GM21737 (cell line): ENCODE results near the gene PPTC7.
"Not testable (repeated sequence)": the region's sequence is repeated elsewhere in the genome, so short reads cannot be mapped to it uniquely, and the experiment has no call there.

ENCODE experiments used
- ATAC-seq: cut with Tn5 transposase; IDR thresholded peaks from one replicate; pipeline ENCODE4 v1.9.1; 2021; ENCODE audit warnings: mild to moderate bottlenecking, moderate library complexity; ENCODE audit not compliant: unreplicated experiment

PPTC7 gene

GRCh38 chr12:110583137-110584059 is at the start of gene PPTC7:
Gene PPTC7, minus strand, starts transcription at chr12:110583318. Its CDS starts 287 bp downstream, at chr12:110583031.
- ATAC-seq: peak; percentile 88

- no peak for ATAC-seq
Measured at GRCh38 chr12:110627500-110628195, 44.5 kb upstream of the PPTC7 start.

GRCh38 chr12:110622582-110622981 is 39.5 kb upstream of the PPTC7 start:
- no peak for ATAC-seq

GRCh38 chr12:110619534-110619953 is 36.4 kb upstream of the PPTC7 start:
- no peak for ATAC-seq

- ATAC-seq: no peak
Measured at GRCh38 chr12:110616471-110617115, 33.5 kb upstream of the PPTC7 start.

- ATAC-seq: no peak
Measured at GRCh38 chr12:110615171-110615570, 32.1 kb upstream of the PPTC7 start.

GRCh38 chr12:110613771-110614684 is 30.9 kb upstream of the PPTC7 start, which contains the start of gene TCTN1:
Gene TCTN1, plus strand, starts transcription at chr12:110614129. Its CDS starts 54 bp downstream, at chr12:110614183.
- ATAC-seq: peak; percentile 88

GRCh38 chr12:110613071-110613770 is 30.1 kb upstream of the PPTC7 start:
- no peak for ATAC-seq

GRCh38 chr12:110606253-110606611 is 23.1 kb upstream of the PPTC7 start:
- ATAC-seq: no peak

GRCh38 chr12:110602085-110602814 is 19.1 kb upstream of the PPTC7 start:
- peak; percentile 58 for ATAC-seq

- ATAC-seq: no peak
Measured at GRCh38 chr12:110600254-110600653, 17.1 kb upstream of the PPTC7 start.

- no peak for ATAC-seq
Measured at GRCh38 chr12:110599334-110599733, 16.2 kb upstream of the PPTC7 start.

- no peak for ATAC-seq
Measured at GRCh38 chr12:110597885-110598284, 14.8 kb upstream of the PPTC7 start.

GRCh38 chr12:110592919-110593318 is 9.8 kb upstream of the PPTC7 start:
- ATAC-seq: not testable (repeated sequence)

GRCh38 chr12:110592078-110592477 is 9.0 kb upstream of the PPTC7 start:
- no peak for ATAC-seq

GRCh38 chr12:110591451-110592051 is 8.4 kb upstream of the PPTC7 start:
- no peak for ATAC-seq

GRCh38 chr12:110590806-110591326 is 7.7 kb upstream of the PPTC7 start:
- peak; percentile 80 for ATAC-seq

- ATAC-seq: no peak
Measured at GRCh38 chr12:110590059-110590458, 6.9 kb upstream of the PPTC7 start.
